ENCODE results near the gene MYADML2. TPM values are rescaled to one million over a fixed set of nuclear protein-coding genes. Genes with fewer than 3 reads are reported as not detected.
A peak's percentile ranks its signal among the peaks of the same experiment; 100 is the strongest.

MYADML2 gene
- total RNA-seq, 1 experiment from 2014 or later = 0.22 TPM

GRCh38 chr17:81996232-81996756 lies 49.3 kb upstream of the MYADML2 start:
- no peak overlapping the region for H2AFZ ChIP-seq (ENCODE audit: low read length)
- H3K36me3 Mint-ChIP-seq (ENCODE audit: insufficient read depth in 1 of 3, low read depth in 3 of 3) = peaks cover 0 to 9% (median 9%) of the 10 kb centered on the region in 3 experiments; a peak in 6 of 7 replicates
- H3T11ph ChIP-seq (ENCODE audit: low read length) = no peak overlapping the region
- H3K18ac ChIP-seq (ENCODE audit: insufficient read length, low read depth, low read length) = no peak overlapping the region
- H3K4me3 Mint-ChIP-seq = no peak overlapping the region
- no peak overlapping the region for H2BK12ac ChIP-seq (ENCODE audit: insufficient read length, low read depth, low read length)
- H3K56ac ChIP-seq (ENCODE audit: insufficient read length, low read depth, low read length) = no peak overlapping the region
- H4K8ac ChIP-seq (replicated peaks; ENCODE audit: insufficient read length, low read depth, low read length) = no peak overlapping the region
- H3K9me3 ChIP-seq (ENCODE audit: control insufficient read depth, low read depth, low read length) = no peaks in the 10 kb centered on the region
- H3K27me3 Mint-ChIP-seq (ENCODE audit: low read depth) = no peaks in the 10 kb centered on the region
- WGBS (ENCODE audit: extremely low coverage, insufficient read length, low lambda C conversion rate) = no CpG with 5 or more reads among the region's 28 CpGs
- no peaks in the 10 kb centered on the region for H3K9me3 Mint-ChIP-seq
- no peak overlapping the region for H3K9ac ChIP-seq (ENCODE audit: extremely low read depth, insufficient read length, low read length)
- no peaks in the 10 kb centered on the region for H4K20me1 ChIP-seq (ENCODE audit: control insufficient read depth, insufficient read depth, insufficient read length)
- no peak overlapping the region for H4K5ac ChIP-seq (ENCODE audit: insufficient read length, low read depth, low read length)
- H3K23ac ChIP-seq (ENCODE audit: insufficient read length, low read depth, low read length) = no peak overlapping the region
- H3K4me1 ChIP-seq (ENCODE audit: insufficient read depth, low read length) = no peaks in the 10 kb centered on the region; the same call in 1 of the 2 replicates
- DNase-seq = no peak
- H3K4me1 Mint-ChIP-seq = peaks cover 11 to 26% of the 10 kb centered on the region in 2 experiments
- H3K27me3 ChIP-seq (ENCODE audit: insufficient read depth, low read length) = no peaks in the 10 kb centered on the region
- no peak overlapping the region for H2BK5ac ChIP-seq (ENCODE audit: insufficient read length, low read length)
- no peak overlapping the region for H2BK20ac ChIP-seq (ENCODE audit: low read depth, low read length, poor library complexity, severe bottlenecking)
- peak overlapping the region; percentile 36 to 87 (median 49); a peak in 4 of 7 replicates for H3K27ac Mint-ChIP-seq
- no peak overlapping the region for H3K27ac ChIP-seq (ENCODE audit: insufficient read length, low read depth, low read length)
- H2BK15ac ChIP-seq (ENCODE audit: low read depth, low read length) = no peak overlapping the region
- no peaks in the 10 kb centered on the region for H3K23me2 ChIP-seq (ENCODE audit: insufficient read length, low read depth, low read length, poor library complexity, severe bottlenecking)
- H2AK5ac ChIP-seq (ENCODE audit: insufficient read length, low read length) = no peak overlapping the region
- H3K79me1 ChIP-seq (ENCODE audit: insufficient read depth, low read depth, low read length, poor library complexity, severe bottlenecking) = no peaks in the 10 kb centered on the region
- H2BK120ac ChIP-seq (ENCODE audit: low read depth, low read length, poor library complexity, severe bottlenecking) = no peak overlapping the region
- TF ChIP-seq CTCF (conservative IDR thresholded peaks at IDR 0.05) = no peak
- H3K14ac ChIP-seq (ENCODE audit: insufficient read depth, low read length) = no peak overlapping the region
- no peak overlapping the region for H3K4ac ChIP-seq (ENCODE audit: low read depth, low read length)
- no peak overlapping the region for H3K4me2 ChIP-seq (ENCODE audit: insufficient read depth, insufficient read length, low read length)
- no peak overlapping the region for H4K91ac ChIP-seq (ENCODE audit: insufficient read length, low read depth, low read length)
- H3K79me2 ChIP-seq (ENCODE audit: insufficient read depth, low read length) = no peaks in the 10 kb centered on the region

Data from H9 (cell line).